Ishikawa (cell line): Measurements from ENCODE around the gene SLC26A4.

Source experiments
- CEBPB ChIP-seq: IDR thresholded peaks from 2 replicates; pipeline ENCODE4 v1.6.1; 2012
- EP300 ChIP-seq: IDR thresholded peaks from 2 replicates; pipeline ENCODE4 v1.6.1; 2012; ENCODE audit warnings: borderline replicate concordance
- FOXM1 ChIP-seq: IDR thresholded peaks from 2 replicates; pipeline ENCODE4 v1.6.1; 2012; ENCODE audit warnings: low read depth, borderline replicate concordance
- MAX ChIP-seq: IDR thresholded peaks from 2 replicates; pipeline ENCODE4 v1.6.1; 2012
- RAD21 ChIP-seq: IDR thresholded peaks from 2 replicates; pipeline ENCODE4 v1.6.1; 2012; ENCODE audit warnings: low read depth
- REST ChIP-seq: IDR thresholded peaks from 2 replicates; pipeline ENCODE4 v1.6.1; 2012; ENCODE audit warnings: low read depth, mild to moderate bottlenecking
- TAF1 ChIP-seq: IDR thresholded peaks from 2 replicates; pipeline ENCODE4 v1.6.1; 2012; ENCODE audit warnings: low read depth, mild to moderate bottlenecking
- TCF12 ChIP-seq: IDR thresholded peaks from 2 replicates; pipeline ENCODE4 v1.6.1; 2012; ENCODE audit warnings: low read depth
- TEAD4 ChIP-seq: IDR thresholded peaks from 2 replicates; pipeline ENCODE4 v1.6.1; 2012
- USF1 ChIP-seq: IDR thresholded peaks from 2 replicates; pipeline ENCODE4 v1.6.1; 2012
- YY1 ChIP-seq: IDR thresholded peaks from 2 replicates; pipeline ENCODE4 v1.6.1; 2012; ENCODE audit warnings: low read depth
- ZBTB7A ChIP-seq: IDR thresholded peaks from 2 replicates; pipeline ENCODE4 v1.6.1; 2012; ENCODE audit warnings: low read depth

- peak; percentile 27; the same call in 1 of the 2 replicates for TF ChIP-seq RAD21
- TF ChIP-seq USF1, result no peak
- no peak for TF ChIP-seq TAF1
- TF ChIP-seq MAX, result peak; percentile 79
- TF ChIP-seq REST, result peak; percentile 83
- no peak for TF ChIP-seq EP300
- no peak for TF ChIP-seq YY1
- no peak for TF ChIP-seq TEAD4
- TF ChIP-seq CEBPB, result no peak
- peak; percentile 71; the same call in 1 of the 2 replicates for TF ChIP-seq ZBTB7A
- no peak for TF ChIP-seq FOXM1
- TF ChIP-seq TCF12, result no peak; the same call in 1 of the 2 replicates
Measured at GRCh38 chr7:107661081-107661864, 645 bp downstream of the SLC26A4 start.
